HG03342 (cell line): ENCODE data around the gene KRTAP5-11.
"Not testable (repeated sequence)": the region's sequence is repeated elsewhere in the genome, so short reads cannot be mapped to it uniquely, and the experiment has no call there.

Experiments
- ATAC-seq: cut with Tn5 transposase; IDR thresholded peaks from one replicate; pipeline ENCODE4 v1.9.1; 2021; ENCODE audit warnings: mild to moderate bottlenecking, moderate library complexity; ENCODE audit not compliant: unreplicated experiment

Gene KRTAP5-11

DNA sequence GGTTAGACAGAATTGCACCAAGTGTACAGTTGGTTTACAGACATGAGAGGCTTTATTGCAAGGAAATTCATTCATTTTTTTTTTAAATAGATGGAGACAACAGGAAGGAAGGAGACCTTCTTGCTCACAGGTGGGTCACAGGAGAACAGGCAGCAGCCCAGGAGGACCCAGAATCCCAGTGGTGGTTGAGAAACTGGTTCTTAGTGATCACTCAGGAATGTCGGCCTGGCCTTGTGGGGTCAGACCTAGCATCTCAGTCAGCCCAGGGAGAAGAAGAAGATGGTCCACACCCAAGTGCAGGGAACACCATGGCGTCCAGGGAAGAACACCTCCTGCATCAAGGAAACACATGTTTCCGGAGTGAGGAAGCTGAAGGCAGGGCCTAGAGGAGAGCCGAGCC is 849 bp downstream of the KRTAP5-11 start:
- no peak for ATAC-seq

DNA sequence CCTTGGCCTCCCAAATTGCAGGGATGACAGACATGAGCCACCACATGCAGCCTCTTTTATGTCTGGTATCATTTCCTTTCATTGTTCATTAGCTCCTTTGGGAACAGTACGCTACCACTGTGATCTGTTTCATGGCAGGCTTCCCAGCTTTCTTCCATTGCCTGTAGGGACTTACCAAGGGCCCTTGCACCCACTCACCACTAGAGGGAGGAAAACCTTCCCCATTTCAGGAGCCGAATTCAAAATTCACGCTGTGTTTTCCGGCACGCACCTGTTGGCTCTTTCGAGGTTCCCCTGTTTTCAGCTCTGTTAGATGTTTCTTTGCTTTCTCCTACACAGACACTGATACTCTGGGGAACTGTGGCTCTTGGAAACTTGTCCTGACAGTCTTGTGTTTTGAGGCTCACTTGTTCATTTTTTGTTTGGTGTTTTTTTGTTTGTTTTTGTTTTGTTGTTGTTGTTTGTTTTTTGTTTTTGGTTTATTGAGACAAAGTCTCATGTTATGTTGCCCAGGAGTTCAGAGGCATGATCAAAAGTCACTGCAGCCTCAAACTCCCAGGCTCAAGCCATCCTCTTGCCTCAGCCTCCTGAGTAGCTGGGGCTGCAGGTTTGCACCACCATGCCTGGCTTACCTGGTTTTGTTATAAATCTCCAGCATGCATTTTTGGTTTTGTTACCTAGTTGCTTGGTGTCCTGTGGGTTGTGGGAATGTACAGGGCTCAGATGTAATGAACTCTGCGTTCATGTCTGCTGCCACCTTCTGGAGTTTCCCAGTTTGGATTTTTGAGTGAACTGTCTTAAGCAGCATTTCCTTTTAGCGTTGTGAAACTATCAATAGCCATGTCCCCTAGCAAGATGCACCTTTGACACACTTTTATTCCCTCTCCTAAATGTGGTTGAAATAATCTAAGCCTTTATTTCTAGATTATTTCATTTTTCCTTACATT is 2.3 kb downstream of the KRTAP5-11 start:
- no peak for ATAC-seq

DNA sequence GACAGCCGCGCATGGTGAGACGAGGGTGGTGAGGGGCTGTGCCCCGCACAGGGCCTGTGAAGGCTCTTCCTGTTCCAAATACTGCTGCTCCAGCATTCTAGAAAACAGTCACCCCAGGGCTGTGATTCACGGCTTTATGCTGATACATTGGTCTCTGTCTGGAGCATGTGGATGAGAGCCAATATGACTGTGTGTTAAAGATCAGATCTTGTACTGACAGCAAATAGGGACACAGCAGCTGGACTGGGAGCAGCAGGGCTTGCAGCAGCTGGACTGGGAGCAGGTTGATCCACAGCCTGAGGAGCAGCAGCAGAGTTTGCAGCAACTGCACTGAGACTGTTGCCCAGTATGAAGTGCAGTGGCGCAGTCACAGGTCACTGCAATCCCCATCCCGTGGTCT is 3.2 kb downstream of the KRTAP5-11 start:
- ATAC-seq = not testable (repeated sequence)

DNA sequence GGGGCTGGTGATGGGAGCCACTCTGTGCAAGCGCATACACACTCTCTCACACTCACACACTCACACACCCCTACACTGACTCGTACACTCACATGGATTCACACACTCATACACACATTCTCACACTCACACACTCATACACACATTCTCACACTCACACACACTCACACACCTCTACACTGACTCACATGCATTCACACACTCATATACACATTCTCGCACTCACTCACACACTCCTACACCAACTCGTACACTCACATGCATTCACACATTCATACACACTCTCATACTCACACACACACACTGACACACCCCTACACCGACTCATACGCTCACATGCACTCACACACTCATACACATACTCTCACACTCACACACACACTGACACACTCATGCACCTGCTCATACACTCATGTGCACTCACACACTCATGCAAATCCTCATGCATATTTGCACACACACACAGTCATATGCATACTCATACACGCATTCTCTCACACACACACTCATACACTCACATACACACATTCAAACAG is 5.1 kb downstream of the KRTAP5-11 start:
- no peak for ATAC-seq

DNA sequence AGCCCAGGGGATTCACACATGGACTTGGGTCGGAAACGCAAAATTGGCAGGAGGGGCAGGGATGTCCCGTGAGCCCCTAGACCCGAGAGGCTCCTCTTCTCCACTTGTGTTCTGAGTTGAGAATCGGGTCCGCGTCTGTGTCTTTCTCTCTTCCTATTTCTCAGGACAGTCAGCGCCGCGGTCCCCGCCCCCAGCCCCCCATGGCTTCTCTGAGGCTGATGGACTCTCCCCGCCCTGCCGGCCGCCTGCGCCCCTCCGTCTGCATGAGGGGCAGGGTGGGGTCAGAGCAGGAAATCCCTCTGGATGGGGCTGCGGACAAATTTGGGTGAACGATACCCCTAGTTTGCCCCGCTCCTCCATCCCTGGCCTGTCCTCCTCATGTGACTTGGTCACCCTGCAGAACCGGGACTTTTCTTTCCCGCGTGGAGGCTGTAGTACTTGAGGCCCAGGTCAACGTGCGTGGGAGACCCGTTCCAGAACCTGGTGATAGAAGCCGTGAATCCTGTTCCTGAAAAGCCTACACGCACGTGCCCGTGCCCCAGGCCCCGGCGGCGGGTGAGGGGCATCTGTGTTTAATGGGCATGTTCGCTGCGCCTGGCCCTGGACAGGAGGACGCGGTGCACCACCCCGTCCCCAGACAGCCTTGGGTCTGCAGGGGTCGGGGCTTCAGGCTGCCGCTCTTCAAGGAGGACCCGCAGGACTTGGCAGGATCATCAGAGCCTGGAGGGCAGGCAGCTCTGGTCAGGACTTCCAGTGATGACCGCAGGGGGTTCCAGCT is 5.8 kb downstream of the KRTAP5-11 start:
- not testable (repeated sequence) for ATAC-seq

DNA sequence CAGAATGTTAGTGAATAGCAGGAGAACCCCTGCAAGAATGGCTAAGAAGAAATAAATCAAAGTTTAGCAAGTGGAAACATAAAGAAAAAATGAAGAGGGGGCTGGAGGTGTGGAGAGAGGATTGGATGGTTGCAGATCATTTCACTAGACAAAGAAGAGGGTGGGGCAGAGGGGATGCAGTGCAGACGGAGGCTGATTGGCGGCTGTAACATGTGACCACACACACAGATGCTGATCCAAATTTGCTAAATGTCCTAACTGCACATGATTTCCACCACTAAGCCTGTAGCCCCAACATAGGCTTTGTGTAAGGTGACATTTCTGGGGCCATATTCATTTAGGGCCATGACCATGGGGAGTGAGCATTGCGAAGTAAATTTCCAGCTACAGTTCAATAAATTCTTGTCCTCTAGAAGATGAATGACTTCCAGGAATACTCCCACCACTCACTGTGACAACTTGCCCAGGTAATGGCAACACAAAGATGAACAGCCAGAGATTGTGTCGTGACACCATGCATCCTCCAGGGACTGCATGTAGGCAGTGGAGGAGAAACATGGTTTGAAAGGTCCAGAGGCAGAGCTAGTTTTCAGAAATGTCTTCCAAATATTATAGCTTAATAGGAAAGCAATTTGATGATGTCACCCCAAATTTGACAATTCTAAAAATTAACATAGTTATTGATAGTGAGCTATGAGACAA is 6.8 kb downstream of the KRTAP5-11 start:
- no peak for ATAC-seq

DNA sequence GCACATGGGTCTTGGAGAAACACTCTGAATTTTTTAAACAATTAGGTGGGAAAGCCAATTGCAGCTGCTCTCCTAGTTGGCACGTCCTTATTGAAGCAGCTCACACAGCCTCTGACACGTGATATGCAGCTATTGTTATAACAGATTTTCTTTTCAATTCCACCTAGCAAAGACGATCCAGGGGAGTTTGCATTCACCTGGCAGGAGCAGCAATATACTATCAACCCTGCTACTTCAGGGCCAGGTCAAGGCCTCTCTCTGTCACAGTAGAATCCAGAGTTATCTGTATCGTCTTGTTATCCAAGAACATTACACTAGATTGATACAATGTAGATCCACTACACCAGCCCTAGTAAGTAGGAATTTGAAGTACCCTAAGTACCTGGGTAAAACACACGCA is 8.3 kb downstream of the KRTAP5-11 start:
- no peak for ATAC-seq

DNA sequence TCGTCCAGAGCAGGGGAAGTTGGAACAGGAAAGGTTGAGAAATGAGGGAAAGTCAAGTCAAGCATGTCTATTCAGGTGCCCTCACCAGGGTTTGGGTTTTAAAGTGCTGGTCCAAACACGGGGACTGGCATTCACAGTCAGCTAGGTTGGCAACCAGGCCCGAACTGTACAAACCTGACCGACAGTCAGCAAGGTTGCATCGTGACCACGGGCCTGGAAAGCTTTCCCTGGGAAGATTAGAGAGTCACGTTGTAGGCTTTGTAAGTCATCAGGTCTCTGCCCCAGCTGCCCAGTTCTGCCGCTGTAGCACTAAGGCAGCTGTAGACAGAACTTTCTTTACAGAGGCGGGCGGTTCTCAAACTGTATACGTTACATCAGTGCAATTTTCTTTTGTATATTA is 9.9 kb downstream of the KRTAP5-11 start:
- no peak for ATAC-seq

DNA sequence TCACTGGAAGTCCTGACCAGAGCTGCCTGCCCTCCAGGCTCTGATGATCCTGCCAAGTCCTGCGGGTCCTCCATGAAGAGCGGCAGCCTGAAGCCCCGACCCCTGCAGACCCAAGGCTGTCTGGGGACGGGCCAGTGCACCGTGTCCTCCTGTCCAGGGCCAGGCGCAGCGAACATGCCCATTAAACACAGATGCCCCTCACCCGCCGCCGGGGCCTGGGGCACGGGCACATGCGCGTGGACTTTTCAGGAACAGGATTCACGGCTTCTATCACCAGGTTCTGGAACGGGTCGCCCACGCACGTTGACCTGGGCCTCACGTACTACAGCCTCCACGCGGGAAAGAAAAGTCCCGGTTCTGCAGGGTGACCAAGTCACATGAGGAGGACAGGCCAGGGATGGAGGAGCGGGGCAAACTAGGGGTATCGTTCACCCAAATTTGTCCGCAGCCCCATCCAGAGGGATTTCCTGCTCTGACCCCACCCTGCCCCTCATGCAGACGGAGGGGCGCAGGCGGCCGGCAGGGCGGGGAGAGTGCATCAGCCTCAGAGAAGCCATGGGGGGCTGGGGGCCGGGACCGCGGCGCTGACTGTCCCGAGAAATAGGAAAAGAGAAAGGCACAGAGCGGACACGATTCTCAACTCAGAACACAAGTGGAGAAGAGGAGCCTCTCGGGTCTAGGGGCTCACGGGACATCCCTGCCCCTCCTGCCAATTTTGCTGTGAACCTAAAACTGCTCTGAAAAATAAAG is 11.4 kb downstream of the KRTAP5-11 start:
- not testable (repeated sequence) for ATAC-seq

DNA sequence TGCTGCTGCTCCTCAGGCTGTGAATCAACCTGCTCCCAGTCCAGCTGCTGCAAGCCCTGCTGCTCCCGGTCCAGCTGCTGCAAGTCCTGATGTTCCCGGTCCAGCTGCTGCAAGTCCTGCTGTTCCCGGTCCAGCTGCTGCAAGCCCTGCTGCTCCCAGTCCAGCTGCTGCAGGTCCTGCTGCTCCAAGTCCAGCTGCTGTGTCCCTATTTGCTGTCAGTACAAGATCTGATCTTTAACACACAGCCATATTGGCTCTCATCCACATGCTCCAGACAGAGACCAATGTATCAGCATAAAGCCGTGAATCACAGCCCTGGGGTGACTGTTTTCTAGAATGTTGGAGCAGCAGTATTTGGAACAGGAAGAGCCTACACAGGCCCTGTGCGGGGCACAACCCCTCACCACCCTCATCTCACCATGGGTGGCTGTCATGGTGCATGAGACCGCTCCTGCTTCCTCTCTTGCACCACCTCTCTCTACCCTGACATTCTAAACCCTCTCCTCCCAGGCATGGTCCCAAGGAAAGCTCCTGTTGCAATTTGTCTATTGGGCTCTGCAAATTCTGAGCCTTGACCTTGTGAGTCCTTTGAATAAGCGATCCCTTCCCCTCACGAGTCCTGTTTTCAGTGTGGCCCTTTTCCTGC is 13.8 kb downstream of the KRTAP5-11 start:
- ATAC-seq = no peak

DNA sequence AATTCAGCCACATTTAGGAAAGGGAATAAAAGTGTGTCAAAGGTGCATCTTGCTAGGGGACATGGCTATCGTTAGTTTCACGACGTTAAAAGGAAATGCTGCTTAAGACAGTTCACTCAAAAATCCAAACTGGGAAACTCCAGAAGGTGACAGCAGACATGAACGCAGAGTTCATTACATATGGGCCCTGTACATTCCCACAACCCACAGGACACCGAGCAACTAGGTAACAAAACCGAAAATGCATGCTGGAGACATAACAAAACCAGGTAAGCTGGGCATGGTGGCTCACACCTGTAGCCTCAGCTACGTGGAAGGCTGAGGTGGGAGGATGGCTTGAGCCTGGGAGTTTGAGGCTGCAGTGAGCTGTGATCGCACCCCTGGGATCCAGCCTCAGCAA is 15.0 kb downstream of the KRTAP5-11 start:
- ATAC-seq = not testable (repeated sequence)

DNA sequence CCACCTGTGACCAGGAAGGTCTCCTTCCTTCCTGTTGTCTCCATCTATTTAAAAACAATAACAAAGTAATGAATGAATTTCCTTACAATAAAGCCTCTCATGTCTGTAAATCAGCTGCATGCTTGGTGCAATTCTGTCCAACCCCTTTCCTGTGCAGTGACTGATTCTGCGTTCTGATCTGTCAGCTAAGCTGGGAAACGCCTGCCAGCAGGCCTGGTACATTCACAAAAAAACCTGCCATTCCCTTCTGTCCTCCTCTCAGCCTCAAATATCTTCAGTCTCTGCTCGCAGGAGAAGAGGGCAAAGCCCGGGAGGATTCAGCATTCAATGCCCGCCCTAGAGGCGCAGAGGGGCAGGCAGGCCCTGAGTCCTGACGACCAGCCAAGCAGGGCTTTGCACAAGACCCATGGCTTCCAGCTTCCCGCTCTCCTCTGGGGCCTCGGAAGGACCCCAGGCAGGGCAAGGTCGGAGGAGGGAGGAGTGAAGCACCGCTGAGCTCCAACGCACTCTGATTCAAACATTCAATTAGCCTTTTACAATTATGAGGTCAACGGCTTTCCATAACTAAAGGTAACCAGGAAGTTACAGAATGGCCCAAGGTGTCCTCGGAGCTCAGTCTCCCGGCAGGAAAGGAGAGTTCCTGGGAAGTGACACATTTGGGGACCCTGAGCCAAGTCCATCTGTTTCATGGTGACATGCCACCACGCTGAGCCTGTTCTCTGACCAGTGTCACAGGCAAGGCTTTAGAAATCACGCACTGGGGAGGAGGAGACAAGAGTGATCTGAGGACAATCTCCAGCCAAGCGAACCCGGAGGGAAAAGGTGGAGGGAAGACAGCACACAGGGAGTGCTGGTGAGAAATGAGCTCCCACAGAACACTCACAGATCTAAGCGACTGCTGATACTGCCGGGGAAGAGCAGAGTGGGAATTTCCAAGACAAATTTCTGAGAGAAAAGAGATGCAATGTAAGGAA is 15.8 kb downstream of the KRTAP5-11 start:
- ATAC-seq = not testable (repeated sequence)

DNA sequence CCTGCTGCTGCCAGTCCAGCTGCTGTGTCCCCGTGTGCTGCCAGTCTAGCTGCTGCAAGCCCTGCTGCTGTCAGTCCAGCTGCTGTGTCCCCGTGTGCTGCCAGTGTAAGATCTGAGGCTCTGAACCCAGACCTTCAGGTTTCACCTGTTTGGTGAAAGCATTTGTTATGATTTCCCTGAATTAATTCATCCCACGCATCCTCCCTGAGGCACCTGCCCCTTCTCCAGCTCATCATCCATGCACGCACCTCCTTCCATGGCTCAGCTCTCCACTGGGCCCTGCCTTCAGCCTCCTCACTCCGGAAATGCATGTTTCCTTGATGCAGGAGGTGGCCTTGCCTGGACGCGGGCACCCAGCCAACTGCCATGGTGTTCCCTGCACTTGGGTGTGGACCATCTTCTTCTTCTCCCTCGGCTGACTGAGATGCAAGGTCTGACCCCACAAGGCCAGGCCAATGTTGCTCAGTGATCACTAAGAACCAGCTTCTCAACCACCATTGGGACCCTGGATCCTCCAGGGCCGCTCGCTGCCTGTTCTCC is 16.5 kb downstream of the KRTAP5-11 start:
- no peak for ATAC-seq

DNA sequence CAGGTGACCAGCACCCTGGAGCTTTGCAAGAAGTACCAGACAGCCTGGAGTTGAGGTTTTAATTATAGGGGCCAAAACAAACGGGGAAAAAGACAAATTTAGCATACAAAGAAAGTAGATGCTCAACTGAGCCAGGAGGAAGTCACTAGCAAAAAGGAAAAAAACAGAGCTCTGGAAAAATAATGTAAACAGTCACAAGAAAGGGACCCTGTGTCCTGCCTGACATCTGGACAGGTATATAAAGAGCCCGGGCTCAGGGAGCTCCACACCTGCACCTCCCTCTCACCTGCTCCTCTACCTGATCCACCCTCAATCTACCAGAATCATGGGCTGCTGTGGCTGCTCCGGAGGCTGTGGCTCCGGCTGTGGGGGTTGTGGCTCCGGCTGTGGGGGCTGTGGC is 17.4 kb downstream of the KRTAP5-11 start, which contains the start of gene KRTAP5-10:
Gene KRTAP5-10 (plus strand): TSS at position 301 of the 400 bp plus-strand sequence. CDS start 25 bp downstream, at position 326.
- no peak for ATAC-seq

DNA sequence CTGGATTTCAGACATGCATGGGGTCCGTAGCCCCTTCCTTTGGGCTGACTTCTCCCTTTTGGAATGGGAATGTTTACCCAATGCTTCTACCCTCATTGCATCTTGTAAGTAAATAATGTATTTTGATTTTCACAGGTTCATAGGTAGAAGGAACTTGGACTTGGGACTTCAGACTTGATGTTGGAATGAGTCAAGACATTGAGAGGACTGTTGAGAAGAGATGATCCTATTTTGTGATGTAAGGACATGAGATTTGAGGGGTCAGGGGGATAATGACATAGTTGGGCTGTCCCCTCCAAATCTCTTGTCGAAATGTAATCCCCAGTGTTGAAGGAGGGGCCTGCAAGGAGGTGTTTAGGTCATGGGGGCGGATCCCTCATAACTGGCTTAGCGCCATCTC is 18.2 kb downstream of the KRTAP5-11 start:
- no peak for ATAC-seq

DNA sequence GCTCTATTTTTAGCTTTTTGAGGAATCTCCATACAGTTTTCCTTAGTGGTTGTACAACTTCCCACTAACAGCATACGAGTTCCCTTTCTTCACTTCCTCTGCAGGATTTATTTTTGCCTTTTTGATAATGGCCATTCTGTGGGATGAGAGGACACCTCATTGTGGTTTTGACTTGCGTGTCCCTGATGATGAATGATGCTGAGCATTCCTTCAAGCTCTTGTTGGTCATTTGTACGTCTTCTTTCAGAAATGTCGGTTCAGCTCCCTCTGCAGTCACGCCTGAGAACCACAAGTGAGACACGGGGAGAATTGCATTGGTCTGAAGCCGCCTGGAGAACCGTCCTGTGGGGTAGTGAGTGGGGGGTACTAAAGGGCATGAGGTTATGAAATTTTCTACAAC is 19.3 kb downstream of the KRTAP5-11 start:
- ATAC-seq = no peak

DNA sequence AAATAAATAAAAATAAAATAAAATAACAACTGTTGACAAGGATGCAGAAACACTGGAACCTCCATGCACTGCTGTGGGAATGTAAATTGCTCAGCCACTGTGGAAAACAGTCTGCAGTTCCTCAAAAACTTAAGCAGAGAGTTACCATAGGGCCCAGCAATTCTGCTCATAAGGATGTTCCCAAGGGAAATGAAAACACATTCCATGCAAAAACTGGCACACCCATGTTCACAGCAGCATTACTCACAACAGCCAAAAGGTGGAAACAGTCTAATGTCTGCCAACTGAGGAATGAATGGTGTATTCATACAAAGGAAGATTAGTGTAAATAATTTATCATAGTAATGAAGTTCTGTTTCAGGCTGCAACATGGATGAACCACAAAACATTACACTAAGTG is 20.6 kb downstream of the KRTAP5-11 start:
- ATAC-seq = no peak

DNA sequence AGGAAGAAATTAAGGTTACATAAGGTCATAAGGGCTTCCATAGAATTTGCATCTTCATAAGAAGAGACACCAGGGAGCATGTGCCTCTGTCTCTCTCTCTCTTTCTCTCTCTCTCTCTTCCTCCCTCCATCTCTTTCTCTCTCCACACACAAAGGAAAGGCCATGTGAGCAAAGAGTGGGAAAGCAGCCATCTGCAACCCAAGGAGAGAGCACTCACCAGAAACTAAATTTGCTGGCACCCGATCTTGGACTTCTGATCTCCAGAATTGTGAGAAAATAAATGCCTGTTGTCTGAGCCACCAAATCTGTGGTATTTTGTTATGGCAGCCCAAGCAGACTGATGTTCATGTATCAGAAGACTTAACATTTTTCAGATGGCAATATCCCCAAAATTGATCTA is 23.7 kb downstream of the KRTAP5-11 start:
- ATAC-seq = no peak
